HCT116 (cell line): ENCODE results near the gene FAF2. TPM values are rescaled to one million over a fixed set of nuclear protein-coding genes. Genes with fewer than 3 reads are reported as not detected.

Experiments used
- ATAC-seq: fragments of 200-7000 bp; cut with Tn5 transposase; 2 replicates; pipeline ENCODE4 v1.9.1; 2020; ENCODE audit warnings: mild to moderate bottlenecking, moderate library complexity
- BruUV-seq: library from RNA; stranded (reverse); fragments of 400-500 nt; replicated peaks from 2 replicates; lab custom pipeline; 2021; lab: Mats Ljungman, UMichigan
- CTCF ChIA-PET: fragments of 300-600 bp; sonication (Branson Sonifier 250); formaldehyde crosslinking; loops from one replicate; lab custom pipeline; 2021; ENCODE audit warnings: antibody characterized with exemption; lab: Charles Lee
- POLR2A ChIA-PET: fragments of 300-600, 350-600 bp; sonication (Branson Sonifier 250); formaldehyde crosslinking; loops from one replicate; lab custom pipeline; 2021; ENCODE audit warnings: antibody characterized with exemption; lab: Charles Lee
- RAD21 ChIA-PET, 2 experiments: fragments of 300-600 bp; sonication (Branson Sonifier 250); formaldehyde crosslinking; loops; one replicate each; lab custom pipeline; 2023; ENCODE audit warnings: low total read pairs in 2 of 2; ENCODE audit not compliant: uncharacterized antibody in 2 of 2, unreplicated experiment in 2 of 2, low non-redundant PET in 1 of 2; lab: Charles Lee
- DNase-seq: peaks from one replicate; pipeline ENCODE4 v3.0.0-alpha.2; 2010; ENCODE audit warnings: low read depth, low spot score
- H2AFZ ChIP-seq: fragments of 200-600 bp; shearing (Covaris generic), sonication (generic); 2 replicates; pipeline ENCODE4 v1.6.1; 2017; ENCODE audit warnings: low read depth, mixed run types, mixed read lengths, antibody characterized with exemption, low read length; ENCODE audit not compliant: poor library complexity, severe bottlenecking
- H3K27ac ChIP-seq: 2 replicates; pipeline ENCODE4 v1.5.1; 2012; ENCODE audit warnings: low read depth, low read length
- H3K27me3 ChIP-seq: fragments of 200-600 bp; sonication (generic); 2 replicates; pipeline ENCODE4 v1.6.1; 2016; ENCODE audit warnings: mixed run types, low read length, mixed read lengths; ENCODE audit not compliant: insufficient read depth
- H3K36me3 ChIP-seq, 2 experiments: fragments of 200-500 bp in 1 of 2; fragments of 200-600 bp in 1 of 2; sonication (Bioruptor generic) in 1 of 2; sonication (generic) in 1 of 2; 2 replicates each; pipeline versions ENCODE4 v1.5.1 to v1.6.1; 2014 to 2016; ENCODE audit warnings: low read length in 2 of 2, inconsistent platforms in 1 of 2, mixed read lengths in 1 of 2, mixed run types in 1 of 2; ENCODE audit not compliant: insufficient read depth in 2 of 2, control insufficient read depth in 1 of 2
- H3K4me1 ChIP-seq, 2 experiments: fragments of 200-600 bp in 1 of 2; sonication (generic) in 1 of 2; 2 replicates each; pipeline versions ENCODE4 v1.5.1 to v1.6.1; 2012 to 2017; ENCODE audit warnings: low read length in 2 of 2, inconsistent platforms in 1 of 2, mild to moderate bottlenecking in 1 of 2, mixed read lengths in 1 of 2, mixed run types in 1 of 2, moderate library complexity in 1 of 2; ENCODE audit not compliant: insufficient read depth in 2 of 2, control insufficient read depth in 1 of 2
- H3K4me2 ChIP-seq: fragments of 200-600 bp; sonication (generic); 2 replicates; pipeline ENCODE4 v1.6.1; 2017; ENCODE audit warnings: mixed run types, low read length, mixed read lengths
- H3K4me3 ChIP-seq, 2 experiments: fragments of 200-600 bp in 1 of 2; sonication (generic) in 1 of 2; replicated peaks in 1 of 2; 2 replicates each; pipeline ENCODE4 v1.5.1; 2011 to 2016; ENCODE audit warnings: low read length in 2 of 2, control low read depth in 1 of 2, low read depth in 1 of 2, mild to moderate bottlenecking in 1 of 2, mixed read lengths in 1 of 2, mixed run types in 1 of 2
- H3K79me2 ChIP-seq: fragments of 200-600 bp; sonication (generic); 2 replicates; pipeline ENCODE4 v1.6.1; 2017; ENCODE audit warnings: mild to moderate bottlenecking, mixed run types, low read length, moderate library complexity, mixed read lengths; ENCODE audit not compliant: insufficient read depth
- H3K9ac ChIP-seq: fragments of 200-600 bp; sonication (generic); 2 replicates; pipeline ENCODE4 v1.6.1; 2016; ENCODE audit warnings: low read length, mixed read lengths
- H3K9me2 ChIP-seq: fragments of 200-600 bp; sonication (generic), shearing (Covaris generic); 2 replicates; pipeline ENCODE4 v1.6.1; 2017; ENCODE audit warnings: mixed run types, mild to moderate bottlenecking, moderate library complexity; ENCODE audit not compliant: insufficient read depth
- H3K9me3 ChIP-seq, 2 experiments: fragments of 200-500 bp in 1 of 2; fragments of 200-600 bp in 1 of 2; sonication (Bioruptor generic) in 1 of 2; sonication (generic) in 1 of 2; 2 replicates each; pipeline ENCODE4 v1.6.1; 2014 to 2017; ENCODE audit warnings: low read length in 2 of 2, mixed read lengths in 2 of 2, inconsistent platforms in 1 of 2, low read depth in 1 of 2, mild to moderate bottlenecking in 1 of 2, mixed run types in 1 of 2, moderate library complexity in 1 of 2; ENCODE audit not compliant: control insufficient read depth in 1 of 2, insufficient read depth in 1 of 2
- H4K20me1 ChIP-seq: fragments of 200-600 bp; sonication (generic), shearing (Covaris generic); 2 replicates; pipeline ENCODE4 v1.6.1; 2017; ENCODE audit warnings: mixed run types, mild to moderate bottlenecking, moderate library complexity; ENCODE audit not compliant: insufficient read depth
- ATF3 ChIP-seq: IDR thresholded peaks from 2 replicates; pipeline ENCODE4 v1.6.1; 2012
- CEBPB ChIP-seq: IDR thresholded peaks from 2 replicates; pipeline ENCODE4 v1.6.1; 2012; ENCODE audit warnings: low read depth
- CTCF ChIP-seq, 3 experiments: fragments of 200-600 bp in 1 of 3; sonication (generic) in 1 of 3; IDR thresholded peaks in 2 of 3; conservative IDR thresholded peaks in 1 of 3; 2 replicates each; pipeline ENCODE4 v1.5.1; 2012 to 2017; ENCODE audit warnings: low read depth in 2 of 3, low read length in 2 of 3, antibody characterized with exemption in 1 of 3, borderline replicate concordance in 1 of 3, control low read depth in 1 of 3, mild to moderate bottlenecking in 1 of 3, mixed read lengths in 1 of 3, mixed run types in 1 of 3, moderate library complexity in 1 of 3; ENCODE audit not compliant: insufficient read depth in 1 of 3
- ELF1 ChIP-seq: IDR thresholded peaks from 2 replicates; pipeline ENCODE4 v1.6.1; 2012; ENCODE audit warnings: low read depth, borderline replicate concordance
- EZH2 ChIP-seq: fragments of 200-600 bp; sonication (generic); IDR thresholded peaks from 2 replicates; pipeline ENCODE4 v1.6.1; 2017; ENCODE audit warnings: antibody characterized with exemption, mixed run types
- FOSL1 ChIP-seq: IDR thresholded peaks from 2 replicates; pipeline ENCODE4 v1.6.1; 2012; ENCODE audit warnings: low read depth
- JUND ChIP-seq: IDR thresholded peaks from 2 replicates; pipeline ENCODE4 v1.6.1; 2012
- MAX ChIP-seq: IDR thresholded peaks from 2 replicates; pipeline ENCODE4 v1.6.1; 2012
- POLR2A ChIP-seq: IDR thresholded peaks from 2 replicates; pipeline ENCODE4 v1.7.0; 2011; ENCODE audit warnings: borderline replicate concordance; ENCODE audit not compliant: insufficient read depth, insufficient read length; ENCODE audit errors: extremely low read depth
- RAD21 ChIP-seq: IDR thresholded peaks from 2 replicates; pipeline ENCODE4 v1.6.1; 2012; ENCODE audit warnings: low read depth, mild to moderate bottlenecking
- SIN3A ChIP-seq: IDR thresholded peaks from 2 replicates; pipeline ENCODE4 v1.6.1; 2012; ENCODE audit warnings: low read depth
- SP1 ChIP-seq: IDR thresholded peaks from 2 replicates; pipeline ENCODE4 v1.6.1; 2012; ENCODE audit warnings: low read depth
- TCF7L2 ChIP-seq: IDR thresholded peaks from 2 replicates; pipeline ENCODE4 v1.7.0; 2011; ENCODE audit warnings: borderline replicate concordance, inconsistent platforms; ENCODE audit not compliant: insufficient read depth, insufficient read length; ENCODE audit errors: extremely low read depth
- YY1 ChIP-seq: IDR thresholded peaks from 2 replicates; pipeline ENCODE4 v1.6.1; 2011; ENCODE audit warnings: low read length, low read depth, moderate library complexity, mild to moderate bottlenecking; ENCODE audit not compliant: insufficient replicate concordance; ENCODE audit errors: extremely low read depth
- ZBTB33 ChIP-seq: IDR thresholded peaks from 2 replicates; pipeline ENCODE4 v1.6.1; 2011; ENCODE audit warnings: mild to moderate bottlenecking, low read length, moderate library complexity; ENCODE audit not compliant: insufficient replicate concordance; ENCODE audit errors: extremely low read depth
- ZFX ChIP-seq: fragments of 450-650 bp; IDR thresholded peaks from 2 replicates; pipeline ENCODE4 v1.6.1; 2017
- ZNF274 ChIP-seq: fragments of 200-500 bp; sonication (Bioruptor generic); IDR thresholded peaks from 2 replicates; pipeline ENCODE4 v1.6.1; 2014; ENCODE audit warnings: mild to moderate bottlenecking, low read depth, low read length, inconsistent platforms
- intact Hi-C: fragments of 100-400 bp; cut with micrococcal nuclease; formaldehyde crosslinking; loops from 2 replicates; pipeline ENCODE4 v1.10.0; 2022
- total RNA-seq: library from RNA; stranded (reverse); gene quantifications from one replicate; pipeline ENCODE4 v1.2.1, GENCODE V29; 2021; ENCODE audit not compliant: unreplicated experiment

FAF2 gene
- total RNA-seq, 1 experiment from 2014 or later = 51.9 TPM

DNA sequence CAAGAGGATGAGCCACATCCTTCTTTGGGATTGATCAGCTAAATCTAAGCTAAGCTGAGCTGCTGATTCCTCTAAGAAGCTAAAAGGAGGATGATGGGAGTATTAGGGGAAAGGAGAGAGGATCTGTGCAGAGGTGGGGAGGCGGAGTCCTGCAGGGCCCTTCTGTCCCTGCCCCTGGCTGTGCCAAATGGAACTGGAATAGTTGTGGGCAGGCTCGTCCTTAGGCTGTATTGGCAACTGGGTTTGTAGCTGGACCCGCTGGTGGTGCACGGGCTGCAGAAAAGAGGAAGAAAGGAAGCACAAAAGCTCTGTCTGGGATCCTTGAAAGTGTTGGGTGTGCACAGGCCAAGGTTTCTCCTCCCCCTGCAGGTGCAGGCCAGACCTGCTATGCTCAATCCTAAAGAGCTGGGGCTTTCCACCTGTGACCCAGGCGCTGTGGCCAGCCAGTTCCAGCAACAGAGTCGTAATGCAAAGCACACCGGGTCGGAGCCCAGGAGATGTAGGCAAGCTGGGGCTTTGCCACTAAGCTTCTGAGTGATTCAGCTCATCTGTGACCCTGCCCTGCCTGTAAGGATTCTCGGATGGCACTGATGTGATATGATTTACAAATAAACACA lies 41.6 kb upstream of the FAF2 start:
- peaks cover 10 to 22% of the 10 kb centered on the region in 2 experiments; a peak in 3 of 4 replicates for H3K4me1 ChIP-seq
- BruUV-seq = no TSS peak
- no peaks in the 10 kb centered on the region for H3K9me3 ChIP-seq
- H3K4me3 ChIP-seq = no peak overlapping the region
- H3K9me2 ChIP-seq = no peaks in the 10 kb centered on the region
- DNase-seq = no peak
- no peak overlapping the region for H3K9ac ChIP-seq
- H3K4me2 ChIP-seq = no peak overlapping the region
- H3K79me2 ChIP-seq = no peaks in the 10 kb centered on the region
- H4K20me1 ChIP-seq = no peaks in the 10 kb centered on the region
- ChIA-PET RAD21 (no interaction called here), POLR2A (no interaction called here)
- no peak overlapping the region for H2AFZ ChIP-seq
- TF ChIP-seq SIN3A = no peak
- TF ChIP-seq EZH2 = no peak
- no peak for TF ChIP-seq ELF1
- TF ChIP-seq TCF7L2 = no peak
- TF ChIP-seq MAX = no peak
- no peak for TF ChIP-seq POLR2A
- TF ChIP-seq CEBPB = no peak
- TF ChIP-seq FOSL1 = no peak
- no peak for TF ChIP-seq ZBTB33
- no peak for TF ChIP-seq ATF3
- no peak for TF ChIP-seq ZNF274
- TF ChIP-seq JUND = no peak
- TF ChIP-seq SP1 = no peak
- TF ChIP-seq RAD21 = no peak
- TF ChIP-seq YY1 = no peak
- no peak for TF ChIP-seq CTCF (IDR thresholded peaks at IDR 0.05 in 2 of 3, conservative IDR thresholded peaks at IDR 0.05 in 1 of 3; ENCODE audit: borderline replicate concordance in 1 of 3, insufficient read depth in 1 of 3, low read depth in 2 of 3, low read length in 2 of 3)
- TF ChIP-seq ZFX = no peak
- TF ChIP-seq, all 23 proteins: peak for 0
- H3K27ac ChIP-seq = no peak overlapping the region
- peaks cover 0 to 5% of the 10 kb centered on the region in 2 experiments; a peak in 3 of 4 replicates for H3K36me3 ChIP-seq
- no peak for ATAC-seq
- CTCF ChIA-PET = no interaction called here
- intact Hi-C loops = no loop called here
- no peaks in the 10 kb centered on the region for H3K27me3 ChIP-seq
